Activated CD4-positive, alpha-beta T cell treated with anti-CD3 and anti-CD28 coated beads for 36 hours (primary cell): Measurements from ENCODE around the gene FAM20C. TPM values are rescaled to one million over a fixed set of nuclear protein-coding genes. Genes with fewer than 3 reads are reported as not detected.

Experiments
- ATAC-seq: fragments of 200-7000 bp; cut with Tn5 transposase; one replicate; pipeline ENCODE4 v1.10.0; 2021; ENCODE audit warnings: mild to moderate bottlenecking, moderate library complexity
- CTCF ChIA-PET: fragments of 350-600 bp; sonication (Branson Sonifier 250); formaldehyde crosslinking; loops from one replicate; lab custom pipeline; 2021; ENCODE audit warnings: antibody characterized with exemption; lab: Charles Lee
- POLR2A ChIA-PET: fragments of 350-600 bp; sonication (Branson Sonifier 250); formaldehyde crosslinking; loops from one replicate; lab custom pipeline; 2021; ENCODE audit warnings: antibody characterized with exemption, inconsistent platforms; lab: Charles Lee
- DNase-seq: peaks from one replicate; pipeline ENCODE4 v3.0.0-alpha.2; 2020
- H3K27ac Mint-ChIP-seq: one replicate; pipeline ENCODE4 v1.8.0; 2021; ENCODE audit warnings: mixed read lengths
- H3K27me3 Mint-ChIP-seq: one replicate; pipeline ENCODE4 v1.8.0; 2021; ENCODE audit warnings: mixed read lengths
- H3K36me3 Mint-ChIP-seq: one replicate; pipeline ENCODE4 v1.8.0; 2021; ENCODE audit warnings: low read depth, mixed read lengths
- H3K4me1 Mint-ChIP-seq: one replicate; pipeline ENCODE4 v1.8.0; 2021; ENCODE audit warnings: mixed read lengths
- H3K4me3 Mint-ChIP-seq: one replicate; pipeline ENCODE4 v1.8.0; 2021; ENCODE audit warnings: mild to moderate bottlenecking, moderate library complexity, mixed read lengths
- H3K9me3 Mint-ChIP-seq: one replicate; pipeline ENCODE4 v1.8.0; 2021; ENCODE audit warnings: low read depth, mixed read lengths
- intact Hi-C, 2 experiments: fragments of 100-400 bp; cut with DNase I in 1 of 2; cut with micrococcal nuclease in 1 of 2; formaldehyde crosslinking; loops; one replicate each; pipeline versions ENCODE4 v1.14.2 to v1.15.1; 2022 to 2024; cut with DNase I, micrococcal nuclease
- total RNA-seq, 2 experiments: library from RNA; stranded (reverse); gene quantifications; one replicate each; pipeline ENCODE4 v1.2.3, GENCODE V29; 2021

Gene FAM20C
- total RNA-seq, 2 experiments from 2014 or later: 0.21 to 0.59 TPM

DNA sequence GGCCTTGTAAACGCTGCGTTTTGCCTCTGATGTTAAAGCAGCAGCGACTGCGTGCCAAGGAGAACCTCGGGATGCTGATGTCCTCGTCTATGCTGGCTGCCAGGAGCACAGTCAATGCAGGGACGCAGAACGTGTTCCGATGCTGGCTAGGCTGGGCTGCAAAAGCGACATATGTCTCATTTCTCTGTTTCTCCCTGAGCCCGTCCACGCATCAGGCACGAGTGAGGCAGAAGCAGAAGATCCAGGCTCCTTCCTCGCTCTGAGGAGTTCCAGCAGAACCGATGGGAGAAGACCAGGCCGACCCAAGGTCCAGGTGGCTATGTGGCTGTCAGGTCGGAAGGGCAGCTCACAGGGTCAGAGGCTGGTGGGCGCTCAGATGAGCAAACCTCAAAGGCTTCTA, 93.9 kb downstream of the FAM20C start:
- H3K36me3 Mint-ChIP-seq: no peaks in the 10 kb centered on the region
- H3K4me1 Mint-ChIP-seq: no peaks in the 10 kb centered on the region
- DNase-seq: no peak
- ChIA-PET CTCF (no interaction called here), POLR2A (no interaction called here)
- H3K27ac Mint-ChIP-seq: no peak overlapping the region
- intact Hi-C loops: no loop called here
- no peak for ATAC-seq
- H3K27me3 Mint-ChIP-seq: peaks cover 16% of the 10 kb centered on the region
- no peaks in the 10 kb centered on the region for H3K9me3 Mint-ChIP-seq
- H3K4me3 Mint-ChIP-seq: no peak overlapping the region

DNA sequence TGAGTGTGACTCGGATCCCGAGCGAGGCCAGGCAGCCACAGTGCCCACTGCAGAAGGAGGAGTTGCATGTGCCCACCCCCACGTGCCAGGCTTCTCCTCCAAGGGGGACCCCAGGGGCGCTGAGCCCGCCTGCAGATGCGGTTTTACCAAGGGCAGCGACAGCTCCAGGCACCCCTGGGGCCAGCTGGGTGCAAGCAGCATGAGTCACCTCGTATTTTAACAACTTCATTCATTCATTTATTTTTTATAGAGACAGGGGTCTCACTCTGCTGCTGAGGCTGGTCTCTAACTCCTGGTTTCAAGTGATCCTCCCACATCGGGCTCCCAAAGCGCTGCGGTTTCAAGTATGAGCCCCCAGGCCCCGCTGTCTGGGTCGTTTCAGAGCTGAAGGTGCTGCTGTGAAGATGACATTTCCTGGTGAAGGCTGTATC, 96.3 kb downstream of the FAM20C start:
- Mint-ChIP-seq H3K36me3 (no peaks in the 10 kb centered on the region), H3K4me3 (no peak overlapping the region), H3K27ac (no peak overlapping the region), H3K27me3 (peaks cover 27% of the 10 kb centered on the region), H3K9me3 (no peaks in the 10 kb centered on the region), H3K4me1 (no peaks in the 10 kb centered on the region)
- intact Hi-C loops: no loop called here
- no peak for ATAC-seq
- ChIA-PET POLR2A (no interaction called here), CTCF (interaction anchor here (0.8 kb wide), 1 partner anchor 756 kb away, joined by 3 read pairs; the partner anchor contains the start of gene GPR146)
- no peak for DNase-seq

DNA sequence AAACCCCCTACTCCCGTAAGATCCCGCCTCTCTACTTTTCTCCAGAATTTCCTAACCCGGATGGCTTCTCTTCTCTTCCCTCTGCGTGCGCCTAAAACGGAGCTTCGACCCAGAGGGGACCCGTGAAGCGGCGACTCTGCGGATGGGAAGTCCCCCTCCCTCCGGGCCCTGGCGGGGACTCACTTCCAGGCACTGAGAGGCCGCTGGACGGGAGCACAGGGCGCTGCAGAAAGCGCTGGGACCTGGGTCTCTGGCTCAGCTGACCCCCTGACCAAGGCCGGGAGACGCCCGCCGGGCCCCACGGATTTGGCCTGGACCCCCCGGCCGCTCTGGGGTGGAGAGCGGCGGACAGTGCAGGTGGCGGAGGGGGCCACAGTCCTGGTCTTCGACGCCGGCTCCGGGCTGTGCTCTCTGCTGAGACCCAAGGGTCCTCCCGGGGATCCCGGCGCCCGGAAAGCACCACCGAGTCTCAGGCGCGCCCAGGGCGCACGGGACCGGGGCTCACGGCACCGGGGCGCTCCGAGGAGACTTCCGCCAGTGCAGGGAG, 96.9 kb downstream of the FAM20C start:
- ChIA-PET CTCF (no interaction called here), POLR2A (interaction anchor here (0.6 kb wide), 1 partner anchor 57 kb away, joined by 3 read pairs; no protein-coding TSS in a partner anchor)
- intact Hi-C loops: no loop called here
- Mint-ChIP-seq H3K4me3 (no peak overlapping the region), H3K4me1 (no peaks in the 10 kb centered on the region), H3K27ac (no peak overlapping the region), H3K27me3 (peaks cover 27% of the 10 kb centered on the region), H3K36me3 (no peaks in the 10 kb centered on the region), H3K9me3 (no peaks in the 10 kb centered on the region)
- ATAC-seq (no peak), DNase-seq (no peak)

DNA sequence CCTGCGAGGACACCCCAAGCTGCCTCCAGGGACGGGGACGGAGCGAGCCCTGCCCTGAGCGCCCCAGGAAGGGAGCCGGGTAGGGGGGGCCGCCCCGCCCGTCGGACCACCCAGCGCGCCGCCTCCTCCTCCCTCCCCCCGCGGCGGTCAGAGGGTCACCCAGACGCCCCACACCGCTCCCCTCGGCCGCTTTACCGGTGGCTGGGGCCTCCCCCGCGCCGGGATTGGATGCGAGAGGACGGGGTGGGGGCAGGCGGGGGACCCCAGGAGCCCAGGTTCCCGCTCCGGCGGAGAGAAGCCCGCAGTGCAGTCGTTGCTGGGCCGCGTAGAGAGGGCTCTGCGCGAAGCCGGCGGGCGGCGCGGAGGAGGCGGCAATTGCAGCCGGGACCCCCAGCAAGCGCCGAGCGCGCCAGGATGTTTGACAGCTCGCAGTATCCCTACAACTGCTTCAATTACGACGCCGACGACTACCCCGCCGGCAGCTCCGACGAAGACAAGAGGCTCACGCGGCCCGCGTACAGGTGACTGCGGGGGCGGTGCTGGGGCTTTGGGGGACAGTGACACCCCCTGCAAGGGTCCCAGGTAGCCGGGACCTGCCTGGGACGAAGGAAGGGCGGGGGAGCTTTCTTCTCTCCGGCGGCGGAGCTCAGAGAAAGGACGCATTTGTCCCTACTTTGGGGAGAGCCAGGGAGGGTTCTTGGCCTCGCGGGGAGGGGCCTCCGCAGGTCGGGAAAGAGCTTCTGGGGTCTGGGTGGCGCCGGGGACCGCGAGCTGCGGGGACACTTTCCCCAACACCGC, 97.6 kb downstream of the FAM20C start, which contains the start of gene FOXL3:
FOXL3 (plus strand) TSS at position 415 of the 798 bp plus-strand sequence; CDS start at position 415, 0 bp downstream.
- H3K36me3 Mint-ChIP-seq: no peaks in the 10 kb centered on the region
- ChIA-PET CTCF (no interaction called here), POLR2A (interaction anchor here (0.6 kb wide), 1 partner anchor 56 kb away, joined by 3 read pairs; no protein-coding TSS in a partner anchor)
- no peak within 1 kb of the TSS for H3K4me3 Mint-ChIP-seq
- ATAC-seq: no peak
- peaks cover 27% of the 10 kb centered on the region for H3K27me3 Mint-ChIP-seq
- H3K4me1 Mint-ChIP-seq: no peaks in the 10 kb centered on the region
- intact Hi-C loops: no loop called here
- no peak for DNase-seq
- H3K9me3 Mint-ChIP-seq: no peaks in the 10 kb centered on the region
- no peak within 1 kb of the TSS for H3K27ac Mint-ChIP-seq

DNA sequence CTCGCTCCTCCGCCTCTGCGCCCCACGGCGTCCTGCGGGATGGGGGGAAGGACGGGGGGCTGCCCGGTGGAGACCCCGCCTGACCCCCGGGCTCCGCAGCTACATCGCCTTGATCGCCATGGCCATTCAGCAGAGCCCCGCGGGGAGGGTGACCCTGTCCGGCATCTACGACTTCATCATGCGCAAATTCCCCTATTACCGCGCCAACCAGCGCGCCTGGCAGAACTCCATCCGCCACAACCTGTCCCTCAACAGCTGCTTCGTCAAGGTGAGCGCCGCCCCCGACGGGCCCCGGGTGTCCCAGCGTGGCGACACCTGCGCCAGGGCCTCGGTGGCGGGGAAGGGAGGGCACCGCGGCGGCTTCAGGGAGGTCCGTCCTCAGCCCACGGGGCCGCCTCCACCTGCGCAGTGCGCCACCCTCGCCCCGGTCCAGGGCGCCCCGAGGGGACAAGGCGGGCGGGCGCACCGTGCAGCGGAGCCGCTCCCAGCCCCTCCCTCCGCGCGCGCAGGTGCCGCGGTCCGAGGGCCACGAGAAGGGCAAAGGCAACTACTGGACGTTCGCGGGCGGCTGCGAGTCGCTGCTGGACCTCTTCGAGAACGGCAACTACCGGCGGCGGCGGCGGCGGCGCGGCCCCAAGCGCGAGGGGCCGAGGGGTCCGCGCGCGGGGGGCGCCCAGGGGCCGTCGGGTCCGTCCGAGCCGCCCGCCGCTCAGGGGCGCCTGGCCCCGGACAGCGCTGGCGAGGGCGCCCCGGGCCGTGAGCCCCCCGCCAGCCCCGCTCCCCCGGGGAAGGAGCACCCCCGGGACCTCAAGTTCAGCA, 98.4 kb downstream of the FAM20C start:
- no peak overlapping the region for H3K4me3 Mint-ChIP-seq
- H3K27me3 Mint-ChIP-seq: peaks cover 27% of the 10 kb centered on the region

DNA sequence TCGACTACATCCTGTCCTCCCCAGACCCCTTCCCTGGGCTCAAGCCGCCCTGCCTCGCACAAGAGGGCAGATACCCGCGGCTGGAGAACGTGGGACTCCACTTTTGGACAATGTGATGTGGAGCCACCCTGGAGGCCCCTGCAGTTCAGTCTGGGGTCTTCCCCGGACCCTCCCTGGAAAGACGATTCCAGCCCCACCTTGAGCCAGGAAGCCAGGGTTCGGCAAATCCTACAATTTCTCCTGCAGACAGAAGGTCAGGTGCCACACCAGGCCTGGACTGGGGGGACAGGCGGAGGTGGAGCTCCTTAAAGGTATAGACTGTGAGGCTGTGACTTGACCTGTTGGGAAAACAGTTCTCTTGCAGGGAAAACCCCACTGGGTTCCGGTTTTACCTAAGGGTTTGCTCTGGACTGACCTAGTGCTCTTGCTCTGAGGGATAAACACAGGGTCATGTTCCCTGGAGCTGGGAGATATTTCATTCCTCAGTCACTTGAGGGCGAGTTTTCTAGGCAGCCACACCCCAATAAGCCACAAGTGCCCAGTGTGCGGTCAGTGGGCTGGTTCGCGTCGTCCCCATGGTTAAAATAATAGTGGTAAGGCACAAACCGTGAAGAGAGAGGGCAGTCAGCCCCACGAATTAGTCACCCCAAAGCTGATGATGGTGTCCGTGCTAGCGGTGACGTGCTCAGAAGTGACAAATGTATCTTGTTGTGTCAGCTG, 99.2 kb downstream of the FAM20C start:
- Mint-ChIP-seq H3K27ac (no peak overlapping the region), H3K27me3 (peaks cover 27% of the 10 kb centered on the region), H3K36me3 (no peaks in the 10 kb centered on the region), H3K4me3 (no peak overlapping the region), H3K4me1 (no peaks in the 10 kb centered on the region), H3K9me3 (no peaks in the 10 kb centered on the region)
- ATAC-seq (no peak), DNase-seq (no peak)
- ChIA-PET POLR2A (no interaction called here), CTCF (no interaction called here)
- intact Hi-C loops: no loop called here

More for the DNA sequence above, 98.4 kb downstream of the FAM20C start:
- Mint-ChIP-seq H3K36me3 (no peaks in the 10 kb centered on the region), H3K9me3 (no peaks in the 10 kb centered on the region), H3K27ac (no peak overlapping the region), H3K4me1 (no peaks in the 10 kb centered on the region)
- ChIA-PET POLR2A (no interaction called here), CTCF (no interaction called here)
- DNase-seq (no peak), ATAC-seq (no peak)
- intact Hi-C loops: no loop called here

DNA sequence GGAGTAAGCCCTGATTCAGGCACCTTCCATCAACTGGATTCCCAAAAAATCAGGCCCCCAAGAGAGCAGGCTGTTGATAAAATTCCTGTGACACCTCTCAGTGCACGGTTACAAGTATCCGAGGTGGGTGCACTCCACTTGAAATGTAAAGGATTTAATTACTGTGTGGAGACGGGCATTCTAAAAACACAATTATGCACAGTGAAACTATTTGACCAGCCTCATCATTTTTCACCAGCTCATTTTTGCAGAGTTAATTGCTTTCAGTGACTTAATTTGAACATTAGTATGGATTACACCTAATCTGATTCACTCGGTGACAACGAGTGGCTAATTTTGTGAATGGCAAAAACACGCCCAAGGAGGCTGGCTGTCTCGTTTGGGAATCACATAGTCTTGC, 99.9 kb downstream of the FAM20C start:
- Mint-ChIP-seq H3K4me3 (no peak overlapping the region), H3K27ac (no peak overlapping the region), H3K27me3 (peaks cover 27% of the 10 kb centered on the region), H3K4me1 (no peaks in the 10 kb centered on the region), H3K9me3 (no peaks in the 10 kb centered on the region), H3K36me3 (no peaks in the 10 kb centered on the region)
- no peak for ATAC-seq
- intact Hi-C loops: no loop called here
- DNase-seq: no peak
- ChIA-PET POLR2A (no interaction called here), CTCF (no interaction called here)

DNA sequence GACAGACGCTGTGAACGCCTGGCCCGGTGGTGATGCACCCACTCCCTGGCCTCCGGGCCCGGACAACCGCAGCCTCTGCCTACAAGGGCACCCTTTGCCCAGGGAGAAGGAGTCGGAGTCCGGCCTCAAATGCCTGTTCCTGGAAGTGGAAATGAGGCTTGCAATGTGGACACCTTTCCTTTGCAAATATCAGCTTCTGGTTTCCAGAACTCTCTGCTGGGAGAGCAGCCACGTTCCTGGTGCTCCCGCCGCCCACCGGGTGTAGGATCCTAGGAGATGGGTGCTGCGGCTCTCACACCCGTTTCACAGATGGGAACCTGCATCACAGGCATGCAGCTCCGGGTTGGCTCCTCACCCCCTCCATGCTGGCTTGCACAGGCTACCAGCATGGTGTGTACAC, 100.5 kb downstream of the FAM20C start:
- ChIA-PET POLR2A (no interaction called here), CTCF (no interaction called here)
- H3K9me3 Mint-ChIP-seq: no peaks in the 10 kb centered on the region
- no peak overlapping the region for H3K4me3 Mint-ChIP-seq
- intact Hi-C loops: no loop called here
- H3K36me3 Mint-ChIP-seq: no peaks in the 10 kb centered on the region
- H3K4me1 Mint-ChIP-seq: no peaks in the 10 kb centered on the region
- no peak overlapping the region for H3K27ac Mint-ChIP-seq
- DNase-seq: no peak
- H3K27me3 Mint-ChIP-seq: peaks cover 25% of the 10 kb centered on the region
- ATAC-seq: no peak

DNA sequence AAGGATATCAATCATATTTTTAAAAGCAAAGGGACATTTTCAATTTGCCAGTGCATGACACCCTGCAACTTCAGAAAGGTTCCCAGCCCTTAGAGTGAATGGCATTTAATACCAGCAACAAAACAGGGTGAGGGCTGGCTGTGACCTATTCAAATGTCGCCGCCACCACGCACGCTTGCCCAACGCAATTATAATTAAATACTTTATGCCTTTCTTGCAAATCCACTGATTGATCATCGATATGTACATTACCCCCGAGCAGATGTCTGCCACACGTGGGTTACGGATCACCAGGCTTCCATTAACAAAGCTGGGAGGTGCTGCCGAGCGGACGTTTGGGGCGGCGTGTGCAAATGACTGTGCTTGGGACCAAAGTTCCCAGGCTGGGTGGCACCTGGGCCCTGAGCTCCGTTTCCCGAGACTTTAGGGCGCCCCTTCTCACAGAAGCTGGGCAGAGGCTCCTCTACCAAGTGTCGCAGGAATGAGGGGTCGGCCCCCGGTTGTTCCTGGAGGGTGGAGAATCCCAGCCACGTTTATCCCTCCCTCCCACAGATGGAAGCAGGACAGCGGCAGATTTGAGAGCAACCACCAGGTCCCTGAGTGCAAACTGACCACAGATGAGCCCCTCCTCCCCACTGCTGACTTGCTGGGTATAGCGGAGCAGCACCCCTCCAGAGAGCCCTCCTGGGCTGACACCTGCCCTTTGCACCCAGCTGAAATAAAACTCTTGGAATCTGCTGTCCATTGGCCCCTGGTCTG, 101.5 kb downstream of the FAM20C start:
- intact Hi-C loops: no loop called here
- H3K27me3 Mint-ChIP-seq: peaks cover 21% of the 10 kb centered on the region
- ChIA-PET CTCF (no interaction called here), POLR2A (no interaction called here)
- H3K36me3 Mint-ChIP-seq: no peaks in the 10 kb centered on the region
- no peak for ATAC-seq
- no peak for DNase-seq
- H3K9me3 Mint-ChIP-seq: no peaks in the 10 kb centered on the region
- no peak overlapping the region for H3K27ac Mint-ChIP-seq
- no peak overlapping the region for H3K4me3 Mint-ChIP-seq
- H3K4me1 Mint-ChIP-seq: no peaks in the 10 kb centered on the region

DNA sequence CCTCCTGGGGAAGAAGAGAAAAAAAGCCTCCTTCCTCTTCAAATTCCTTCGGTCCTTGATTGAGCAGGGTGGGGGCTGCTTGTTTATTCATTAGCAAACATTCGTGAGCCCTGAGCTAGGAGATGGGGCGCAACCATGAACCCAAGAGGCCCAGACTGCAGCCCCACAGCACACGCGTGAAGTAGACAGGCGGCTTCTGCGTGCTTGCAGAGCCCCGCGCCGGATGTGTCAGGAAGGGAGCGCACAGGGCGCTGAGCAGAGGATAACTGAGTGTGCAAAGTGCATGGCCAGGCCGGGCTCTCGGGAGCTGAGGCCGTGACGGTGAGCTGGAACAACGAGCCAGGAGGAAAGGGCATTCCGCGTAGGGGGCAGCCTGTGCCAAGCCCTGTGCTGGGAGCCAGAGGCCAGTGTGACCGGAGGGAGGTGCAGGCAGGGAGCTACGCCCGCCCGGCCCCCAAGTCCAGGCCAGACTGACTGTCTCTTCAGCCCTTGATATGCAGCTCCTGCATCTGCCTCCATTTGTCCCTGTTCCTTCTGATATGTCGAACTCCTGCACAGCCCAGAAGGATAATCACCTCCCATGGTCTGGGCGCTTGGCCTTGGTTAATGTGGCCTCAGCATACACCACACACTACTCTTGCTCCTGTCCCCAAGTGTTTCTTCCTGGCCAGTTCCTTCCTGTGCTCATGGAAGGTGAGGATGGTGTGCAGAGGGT, 102.2 kb downstream of the FAM20C start:
- intact Hi-C loops: no loop called here
- no peak for DNase-seq
- no peak for ATAC-seq
- no peaks in the 10 kb centered on the region for H3K36me3 Mint-ChIP-seq
- H3K4me1 Mint-ChIP-seq: no peaks in the 10 kb centered on the region
- H3K9me3 Mint-ChIP-seq: no peaks in the 10 kb centered on the region
- peaks cover 18% of the 10 kb centered on the region for H3K27me3 Mint-ChIP-seq
- H3K27ac Mint-ChIP-seq: no peak overlapping the region
- H3K4me3 Mint-ChIP-seq: no peak overlapping the region
- ChIA-PET POLR2A (no interaction called here), CTCF (no interaction called here)
